NCI-H345 treated with DMSO at 0.1 percent for 48 hours (cell line): ENCODE data around the gene PAGR1.
A peak's percentile ranks its signal among the peaks of the same experiment; 100 is the strongest.
"Not testable (repeated sequence)": the region's sequence is repeated elsewhere in the genome, so short reads cannot be mapped to it uniquely, and the experiment has no call there.

Experiments used
- DNase-seq: peaks from one replicate; lab custom pipeline; 2025; ENCODE audit not compliant: unreplicated experiment; lab: John Stamatoyannopoulos, UW

Gene PAGR1

GRCh38 chr16:29811896-29812665, 3.9 kb upstream of the PAGR1 start, which contains the start of gene PRRT2:
PRRT2 (plus strand) TSS chr16:29812193; CDS start chr16:29813055, 862 bp downstream.
- DNase-seq = peak; percentile 37

- no peak for DNase-seq
Observed at GRCh38 chr16:29812754-29813643, 3.0 kb upstream of the PAGR1 start.

DNA sequence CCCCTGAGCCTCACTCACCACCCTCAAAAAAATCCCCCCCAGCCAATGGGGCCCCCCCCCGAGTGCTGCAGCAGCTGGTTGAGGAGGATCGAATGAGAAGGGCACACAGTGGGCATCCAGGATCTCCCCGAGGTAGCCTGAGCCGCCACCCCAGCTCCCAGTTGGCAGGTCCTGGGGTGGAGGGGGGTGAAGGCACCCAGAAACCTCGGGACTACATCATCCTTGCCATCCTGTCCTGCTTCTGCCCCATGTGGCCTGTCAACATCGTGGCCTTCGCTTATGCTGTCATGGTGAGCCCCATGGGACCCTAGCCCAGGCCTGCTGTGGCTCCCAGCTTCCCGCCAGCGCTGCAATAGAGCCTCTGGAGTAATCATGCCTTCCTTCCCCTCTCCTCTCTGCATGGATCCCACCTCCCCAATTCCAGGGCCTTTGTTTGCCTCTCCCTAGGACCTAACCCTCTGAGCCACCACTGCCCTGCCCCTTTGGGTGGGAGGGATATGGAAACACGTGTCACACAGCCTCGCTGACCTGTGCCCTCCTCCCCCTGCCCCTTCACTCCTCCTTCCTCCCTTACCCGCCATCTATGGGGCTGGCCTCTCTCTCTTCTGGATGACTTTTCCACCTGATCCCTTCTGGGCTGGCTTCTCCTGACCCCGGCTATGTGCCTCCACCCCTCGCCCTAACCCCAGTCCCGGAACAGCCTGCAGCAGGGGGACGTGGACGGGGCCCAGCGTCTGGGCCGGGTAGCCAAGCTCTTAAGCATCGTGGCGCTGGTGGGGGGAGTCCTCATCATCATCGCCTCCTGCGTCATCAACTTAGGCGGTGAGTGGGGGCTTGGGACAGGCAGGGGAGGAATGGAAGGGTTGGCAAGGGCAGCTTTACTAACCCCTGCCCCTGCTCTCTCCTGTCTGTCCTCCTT, 2.0 kb upstream of the PAGR1 start:
- DNase-seq = no peak

DNA sequence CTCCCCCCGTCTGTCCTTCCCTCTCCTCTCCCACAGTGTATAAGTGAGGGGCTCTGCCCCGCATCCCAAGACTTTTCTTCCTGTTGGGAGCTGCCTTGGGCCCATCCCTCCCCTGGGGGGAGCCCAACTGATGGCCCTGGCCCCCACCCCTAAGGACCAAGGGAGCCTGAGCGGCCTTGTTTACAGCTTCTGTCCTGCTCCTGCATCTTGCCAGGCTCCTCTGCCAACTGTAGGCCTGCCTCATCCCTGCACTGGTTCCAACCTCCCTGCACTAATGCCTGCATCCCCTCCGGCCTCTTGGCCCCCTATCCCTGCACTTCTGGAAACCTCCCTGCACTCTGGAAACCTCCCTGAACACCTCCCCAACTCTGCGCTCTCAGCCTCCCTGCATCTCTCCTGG, 1.4 kb upstream of the PAGR1 start:
- DNase-seq = no peak

GRCh38 chr16:29815032-29815721, 775 bp upstream of the PAGR1 start:
- DNase-seq = no peak

DNA sequence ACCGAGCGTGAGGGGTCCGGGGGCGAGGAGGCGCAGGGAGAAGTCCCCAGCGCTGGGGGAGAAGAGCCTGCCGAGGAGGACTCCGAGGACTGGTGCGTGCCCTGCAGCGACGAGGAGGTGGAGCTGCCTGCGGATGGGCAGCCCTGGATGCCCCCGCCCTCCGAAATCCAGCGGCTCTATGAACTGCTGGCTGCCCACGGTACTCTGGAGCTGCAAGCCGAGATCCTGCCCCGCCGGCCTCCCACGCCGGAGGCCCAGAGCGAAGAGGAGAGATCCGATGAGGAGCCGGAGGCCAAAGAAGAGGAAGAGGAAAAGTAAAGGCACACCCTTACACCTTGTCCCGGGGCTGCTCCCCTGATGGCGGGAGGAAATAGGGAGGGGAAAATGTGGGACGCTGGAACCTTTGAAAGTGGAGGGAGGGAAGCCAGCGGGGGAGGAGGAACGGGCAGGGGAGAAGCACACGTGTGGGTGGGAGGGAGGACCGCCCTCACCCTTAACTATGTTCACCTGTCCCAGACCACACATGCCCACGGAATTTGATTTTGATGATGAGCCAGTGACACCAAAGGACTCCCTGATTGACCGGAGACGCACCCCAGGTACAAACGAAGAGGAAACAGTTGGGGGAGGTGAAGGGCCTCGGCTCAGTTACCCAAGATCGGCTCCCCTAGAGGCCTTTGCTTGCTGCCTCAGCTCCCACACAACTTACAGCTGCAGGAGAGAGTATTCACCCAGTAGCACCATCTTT, 916 bp downstream of the PAGR1 start:
- peak; percentile 61 for DNase-seq

DNA sequence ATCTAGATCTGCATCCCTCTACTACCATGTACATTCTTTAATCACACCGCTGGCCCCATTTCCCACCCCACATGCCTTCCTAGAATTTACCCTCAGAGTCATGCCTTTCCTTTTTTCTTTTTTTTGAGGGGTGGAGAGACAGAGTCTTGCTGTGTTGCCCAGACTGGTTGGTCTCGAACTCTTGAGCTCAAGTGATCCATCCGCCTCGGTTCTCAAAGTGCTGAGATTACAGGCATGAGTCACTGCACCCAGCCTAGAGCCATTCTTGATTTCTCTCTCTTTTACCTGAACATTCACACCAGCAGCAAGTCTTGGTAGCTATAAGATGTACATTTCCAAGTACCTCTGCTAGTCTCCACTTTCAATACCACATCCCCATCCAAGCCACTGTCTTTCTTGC, 2.1 kb downstream of the PAGR1 start:
- DNase-seq = no peak

DNA sequence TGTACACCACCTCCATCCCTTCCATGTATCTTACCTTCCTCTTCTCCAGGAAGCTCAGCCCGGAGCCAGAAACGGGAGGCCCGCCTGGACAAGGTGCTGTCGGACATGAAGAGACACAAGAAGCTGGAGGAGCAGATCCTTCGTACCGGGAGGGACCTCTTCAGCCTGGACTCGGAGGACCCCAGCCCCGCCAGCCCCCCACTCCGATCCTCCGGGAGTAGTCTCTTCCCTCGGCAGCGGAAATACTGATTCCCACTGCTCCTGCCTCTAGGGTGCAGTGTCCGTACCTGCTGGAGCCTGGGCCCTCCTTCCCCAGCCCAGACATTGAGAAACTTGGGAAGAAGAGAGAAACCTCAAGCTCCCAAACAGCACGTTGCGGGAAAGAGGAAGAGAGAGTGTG, 3.6 kb downstream of the PAGR1 start:
- no peak for DNase-seq

- DNase-seq = peak; percentile 51
Observed at GRCh38 chr16:29820271-29820701, 4.3 kb downstream of the PAGR1 start, which contains the start of gene MVP. MVP (plus strand) TSS chr16:29820462; CDS start chr16:29830550, 10,088 bp downstream.

- DNase-seq = no peak
Observed at GRCh38 chr16:29820730-29821642, 5.0 kb downstream of the PAGR1 start.

GRCh38 chr16:29821643-29822115, 5.7 kb downstream of the PAGR1 start:
- DNase-seq = no peak

DNA sequence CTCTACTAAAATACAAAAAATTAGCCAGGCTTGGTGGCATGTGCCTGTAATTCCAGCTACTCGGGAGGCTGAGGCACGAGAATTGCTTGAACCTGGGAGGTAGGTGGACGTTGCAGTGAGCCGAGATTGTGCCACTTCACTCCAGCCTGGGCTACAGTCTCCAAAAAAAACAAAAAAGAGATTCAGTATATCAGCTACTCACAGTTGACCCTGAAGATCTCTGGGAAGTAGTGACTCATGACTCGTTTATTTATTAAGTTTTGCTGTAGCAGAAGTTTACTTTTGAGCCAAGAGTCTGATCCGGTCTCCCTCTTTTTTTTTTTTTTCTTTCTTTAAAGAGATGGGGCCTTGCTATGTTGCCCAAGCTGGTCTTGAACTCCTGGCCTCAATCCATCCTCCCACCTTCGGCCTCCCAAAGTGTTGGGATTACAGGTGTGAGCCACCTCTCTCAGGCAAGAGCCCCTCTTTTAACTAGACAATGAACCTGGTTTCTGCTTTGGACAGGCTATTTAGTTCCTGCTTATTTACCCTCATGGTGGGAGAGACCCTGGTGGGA, 8.7 kb downstream of the PAGR1 start:
- no peak for DNase-seq

GRCh38 chr16:29825145-29826044, 9.4 kb downstream of the PAGR1 start:
- DNase-seq = no peak

DNA sequence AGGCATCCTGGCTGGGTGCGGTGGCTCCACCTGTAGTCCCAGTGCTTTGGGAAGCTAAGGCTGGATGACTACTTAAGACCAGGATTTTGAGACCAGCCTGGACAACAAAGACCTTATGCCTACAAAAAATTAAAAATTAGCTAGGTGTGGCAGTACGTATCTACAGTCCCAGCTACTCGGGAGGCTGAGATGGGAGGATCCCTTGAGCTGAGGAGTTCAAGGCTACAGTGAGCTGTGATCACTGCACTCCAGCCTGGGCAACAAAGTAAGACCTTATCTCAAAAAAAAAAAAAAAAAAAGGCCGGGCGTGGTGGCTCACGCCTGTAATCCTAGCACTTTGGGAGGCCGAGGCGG, 10.4 kb downstream of the PAGR1 start:
- no peak for DNase-seq

GRCh38 chr16:29830774-29831173, 14.8 kb downstream of the PAGR1 start:
- DNase-seq = no peak

DNA sequence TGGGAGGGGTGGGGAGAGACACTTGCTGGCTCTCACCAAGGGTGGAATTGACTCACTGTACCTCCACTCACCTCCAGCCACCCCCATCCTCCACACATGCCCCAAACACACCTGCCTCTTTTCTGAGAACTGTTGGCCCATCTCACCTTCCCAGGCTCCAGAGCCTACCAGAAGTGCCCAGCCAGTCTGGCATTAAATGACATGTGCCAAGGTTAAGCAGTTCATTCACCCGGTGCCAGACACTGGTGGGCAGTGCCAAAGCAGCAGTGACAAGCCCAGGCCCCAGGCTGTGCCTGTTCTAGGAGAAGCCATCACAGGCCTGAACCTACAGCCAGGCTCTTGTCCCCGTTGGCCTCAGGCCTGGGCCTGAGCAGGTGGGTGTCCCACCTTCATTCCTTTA, 15.5 kb downstream of the PAGR1 start:
- no peak for DNase-seq

- DNase-seq = not testable (repeated sequence)
Observed at GRCh38 chr16:29833219-29833618, 17.3 kb downstream of the PAGR1 start.
